Neural crest cell (in vitro differentiated cells): ENCODE data around the gene SLC39A3. TPM values are rescaled to one million over a fixed set of nuclear protein-coding genes. Genes with fewer than 3 reads are reported as not detected.
"Not testable (repeated sequence)": the region's sequence is repeated elsewhere in the genome, so short reads cannot be mapped to it uniquely, and the experiment has no call there.

Source experiments
- DNase-seq: peaks from one replicate; pipeline ENCODE4 v3.0.0; 2021; ENCODE audit warnings: low read depth, mixed read lengths, low spot score
- H3K27ac Mint-ChIP-seq: one replicate; pipeline ENCODE4 v1.8.0; 2021; ENCODE audit warnings: mild to moderate bottlenecking, mixed read lengths; ENCODE audit not compliant: unreplicated experiment
- H3K27me3 Mint-ChIP-seq: 2 replicates; pipeline ENCODE4 v1.8.0; 2021; ENCODE audit warnings: low read depth, mild to moderate bottlenecking, mixed read lengths
- H3K36me3 Mint-ChIP-seq: 2 replicates; pipeline ENCODE4 v1.8.0; 2021; ENCODE audit warnings: low read depth, mild to moderate bottlenecking, mixed read lengths
- H3K4me1 Mint-ChIP-seq: 2 replicates; pipeline ENCODE4 v1.8.0; 2021; ENCODE audit warnings: mixed read lengths
- H3K4me3 Mint-ChIP-seq: one replicate; pipeline ENCODE4 v1.8.0; 2021; ENCODE audit warnings: mild to moderate bottlenecking, mixed read lengths
- H3K9me3 Mint-ChIP-seq: 2 replicates; pipeline ENCODE4 v1.8.0; 2021; ENCODE audit warnings: mixed read lengths
- CTCF ChIP-seq: fragments of 200-600 bp; sonication (generic); conservative IDR thresholded peaks from 2 replicates; pipeline ENCODE4 v1.5.0; 2021; ENCODE audit warnings: antibody characterized with exemption, mild to moderate bottlenecking
- total RNA-seq: library from RNA; stranded (reverse); gene quantifications from 2 replicates; pipeline ENCODE4 v1.2.1, GENCODE V29; 2021

The SLC39A3 gene
- total RNA-seq, 1 donor from 2014 or later, result 43.0 TPM

GRCh38 chr19:2716275-2716650, 23.6 kb downstream of the SLC39A3 start:
- Mint-ChIP-seq H3K9me3 (peaks cover 10% of the 10 kb centered on the region), H3K4me1 (peaks cover 6% of the 10 kb centered on the region), H3K27ac (no peak overlapping the region), H3K36me3 (peaks cover 10% of the 10 kb centered on the region), H3K27me3 (peaks cover 11% of the 10 kb centered on the region), H3K4me3 (no peak overlapping the region)
- DNase-seq, result no peak
- no peak for TF ChIP-seq CTCF

GRCh38 chr19:2715470-2716274, 24.1 kb downstream of the SLC39A3 start:
- no peak for DNase-seq
- H3K27me3 Mint-ChIP-seq, result peaks cover 13% of the 10 kb centered on the region
- H3K4me3 Mint-ChIP-seq, result no peak overlapping the region
- peaks cover 6% of the 10 kb centered on the region for H3K4me1 Mint-ChIP-seq
- H3K36me3 Mint-ChIP-seq, result peaks cover 10% of the 10 kb centered on the region
- H3K9me3 Mint-ChIP-seq, result peaks cover 10% of the 10 kb centered on the region
- H3K27ac Mint-ChIP-seq, result no peak overlapping the region
- TF ChIP-seq CTCF, result no peak

- TF ChIP-seq CTCF, result no peak
- no peak overlapping the region for H3K4me3 Mint-ChIP-seq
- peaks cover 10% of the 10 kb centered on the region for H3K27me3 Mint-ChIP-seq
- peaks cover 2% of the 10 kb centered on the region for H3K4me1 Mint-ChIP-seq
- H3K36me3 Mint-ChIP-seq, result peaks cover 10% of the 10 kb centered on the region
- DNase-seq, result no peak
- peaks cover 10% of the 10 kb centered on the region for H3K9me3 Mint-ChIP-seq
- H3K27ac Mint-ChIP-seq, result no peak overlapping the region
These were observed 25.1 kb downstream of the SLC39A3 start for GRCh38 chr19:2714531-2715269.

GRCh38 chr19:2714102-2714501, 25.7 kb downstream of the SLC39A3 start:
- H3K27ac Mint-ChIP-seq, H3K4me3 Mint-ChIP-seq, H3K4me1 Mint-ChIP-seq, H3K27me3 Mint-ChIP-seq, DNase-seq: not testable (repeated sequence)
- peaks cover 10% of the 10 kb centered on the region for H3K9me3 Mint-ChIP-seq
- peaks cover 10% of the 10 kb centered on the region for H3K36me3 Mint-ChIP-seq

- H3K4me1 Mint-ChIP-seq, H3K27ac Mint-ChIP-seq, DNase-seq, H3K4me3 Mint-ChIP-seq, H3K27me3 Mint-ChIP-seq: not testable (repeated sequence)
- H3K36me3 Mint-ChIP-seq, result peaks cover 10% of the 10 kb centered on the region
- H3K9me3 Mint-ChIP-seq, result peaks cover 10% of the 10 kb centered on the region
These were observed 26.6 kb downstream of the SLC39A3 start for GRCh38 chr19:2713170-2713569.

- Mint-ChIP-seq H3K27me3 (peaks cover 11% of the 10 kb centered on the region), H3K36me3 (peaks cover 10% of the 10 kb centered on the region), H3K4me3 (no peak overlapping the region), H3K4me1 (no peaks in the 10 kb centered on the region), H3K9me3 (peaks cover 10% of the 10 kb centered on the region), H3K27ac (no peak overlapping the region)
- no peak for DNase-seq
- no peak for TF ChIP-seq CTCF
These were observed 28.0 kb downstream of the SLC39A3 start for GRCh38 chr19:2711875-2712205.
